ENCODE measurements around the gene UBAC1.
"Not testable (repeated sequence)": the region's sequence is repeated elsewhere in the genome, so short reads cannot be mapped to it uniquely, and the experiment has no call there.

Gene UBAC1

GRCh38 chr9:135901031-135901758 is 60.0 kb downstream of the UBAC1 start:
- no peak for DNase-seq (ENCODE audit: low read depth)

GRCh38 chr9:135898634-135899407 is 62.4 kb downstream of the UBAC1 start:
- DNase-seq (ENCODE audit: low read depth): no peak

GRCh38 chr9:135896626-135897025 is 64.5 kb downstream of the UBAC1 start:
- DNase-seq (ENCODE audit: low read depth): no peak

- no peak for DNase-seq (ENCODE audit: low read depth)
Observed at GRCh38 chr9:135896205-135896604, 65.0 kb downstream of the UBAC1 start.

- no peak for DNase-seq (ENCODE audit: low read depth)
Observed at GRCh38 chr9:135895202-135895848, 65.8 kb downstream of the UBAC1 start.

- DNase-seq (ENCODE audit: low read depth): no peak
Observed at GRCh38 chr9:135893104-135893503, 68.1 kb downstream of the UBAC1 start.

- DNase-seq (ENCODE audit: low read depth): not testable (repeated sequence)
Observed at GRCh38 chr9:135892327-135892726, 68.8 kb downstream of the UBAC1 start.

- no peak for DNase-seq (ENCODE audit: low read depth)
Observed at GRCh38 chr9:135891027-135891631, 70.0 kb downstream of the UBAC1 start.

GRCh38 chr9:135890190-135891026 is 70.8 kb downstream of the UBAC1 start:
- DNase-seq (ENCODE audit: low read depth): no peak

GRCh38 chr9:135889564-135890189 is 71.5 kb downstream of the UBAC1 start:
- DNase-seq (ENCODE audit: low read depth): no peak

GRCh38 chr9:135888766-135889394 is 72.3 kb downstream of the UBAC1 start:
- DNase-seq (ENCODE audit: low read depth): no peak

- DNase-seq (ENCODE audit: low read depth): no peak
Observed at GRCh38 chr9:135888126-135888765, 72.9 kb downstream of the UBAC1 start.

- peak; percentile 8 for DNase-seq (ENCODE audit: low read depth)
Observed at GRCh38 chr9:135887585-135888050, 73.6 kb downstream of the UBAC1 start.

GRCh38 chr9:135887021-135887507 is 74.1 kb downstream of the UBAC1 start:
- DNase-seq (ENCODE audit: low read depth): no peak

GRCh38 chr9:135886147-135886981 is 74.8 kb downstream of the UBAC1 start:
- no peak for DNase-seq (ENCODE audit: low read depth)

- no peak for DNase-seq (ENCODE audit: low read depth)
Observed at GRCh38 chr9:135885100-135885853, 75.9 kb downstream of the UBAC1 start.

GRCh38 chr9:135884328-135885035 is 76.7 kb downstream of the UBAC1 start:
- DNase-seq (ENCODE audit: low read depth): no peak

Measured in stimulated activated CD8-positive, alpha-beta memory T cell treated with anti-CD3 and anti-CD28 coated beads, Interleukin-15, amount 100 ng/mL, for 1 hour (primary cell).